HG03039 (cell line): ENCODE data around the gene CNPY1.

Source experiments
- ATAC-seq: cut with Tn5 transposase; IDR thresholded peaks from one replicate; pipeline ENCODE4 v1.9.1; 2021; ENCODE audit warnings: mild to moderate bottlenecking, moderate library complexity; ENCODE audit not compliant: unreplicated experiment

Gene CNPY1

DNA sequence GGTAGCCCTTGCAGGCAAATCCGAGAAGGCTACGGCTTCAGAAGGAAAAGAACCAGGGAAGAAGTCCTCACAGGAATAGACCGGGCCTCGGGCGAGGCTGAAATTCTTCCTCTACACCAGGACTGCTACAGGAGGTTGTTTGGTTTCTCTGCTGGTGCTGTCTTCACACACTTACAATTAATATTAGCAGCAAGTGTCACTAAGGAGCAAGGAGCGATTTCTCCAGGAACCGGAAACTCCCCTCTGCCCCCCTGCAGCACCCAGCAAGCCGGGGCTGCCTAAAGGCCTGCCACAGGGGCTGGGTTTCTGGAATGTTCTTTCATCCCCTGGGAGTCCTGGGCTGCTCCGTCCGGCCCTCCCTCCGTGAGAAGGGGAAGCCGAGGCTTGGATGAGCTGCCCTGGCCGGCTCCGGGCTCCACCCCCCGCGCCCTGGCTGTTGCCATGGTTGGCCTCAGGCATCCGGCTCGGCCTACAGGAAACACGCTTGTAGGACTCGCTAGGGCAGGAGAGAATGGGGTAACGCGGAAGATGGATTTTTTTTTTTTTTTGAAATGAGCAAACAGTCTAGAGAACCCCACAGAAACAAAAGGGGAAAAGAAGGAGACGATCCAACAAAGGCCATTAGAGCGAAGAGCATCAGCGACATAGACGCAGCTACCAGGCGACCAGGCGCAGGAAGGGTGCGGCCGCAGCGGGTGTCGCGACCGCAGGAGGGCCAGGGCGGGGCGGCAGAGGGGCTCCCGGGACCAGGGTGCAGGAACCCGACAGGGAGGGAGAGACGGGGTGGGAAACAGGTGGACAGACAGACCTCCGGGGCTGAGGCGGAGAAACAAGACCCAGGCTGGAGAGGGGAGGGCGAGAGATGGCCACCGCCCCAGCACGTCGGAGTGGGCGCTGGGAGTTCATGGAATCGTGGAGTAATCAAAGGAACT lies 55.4 kb downstream of the CNPY1 start:
- peak; percentile 72 for ATAC-seq

DNA sequence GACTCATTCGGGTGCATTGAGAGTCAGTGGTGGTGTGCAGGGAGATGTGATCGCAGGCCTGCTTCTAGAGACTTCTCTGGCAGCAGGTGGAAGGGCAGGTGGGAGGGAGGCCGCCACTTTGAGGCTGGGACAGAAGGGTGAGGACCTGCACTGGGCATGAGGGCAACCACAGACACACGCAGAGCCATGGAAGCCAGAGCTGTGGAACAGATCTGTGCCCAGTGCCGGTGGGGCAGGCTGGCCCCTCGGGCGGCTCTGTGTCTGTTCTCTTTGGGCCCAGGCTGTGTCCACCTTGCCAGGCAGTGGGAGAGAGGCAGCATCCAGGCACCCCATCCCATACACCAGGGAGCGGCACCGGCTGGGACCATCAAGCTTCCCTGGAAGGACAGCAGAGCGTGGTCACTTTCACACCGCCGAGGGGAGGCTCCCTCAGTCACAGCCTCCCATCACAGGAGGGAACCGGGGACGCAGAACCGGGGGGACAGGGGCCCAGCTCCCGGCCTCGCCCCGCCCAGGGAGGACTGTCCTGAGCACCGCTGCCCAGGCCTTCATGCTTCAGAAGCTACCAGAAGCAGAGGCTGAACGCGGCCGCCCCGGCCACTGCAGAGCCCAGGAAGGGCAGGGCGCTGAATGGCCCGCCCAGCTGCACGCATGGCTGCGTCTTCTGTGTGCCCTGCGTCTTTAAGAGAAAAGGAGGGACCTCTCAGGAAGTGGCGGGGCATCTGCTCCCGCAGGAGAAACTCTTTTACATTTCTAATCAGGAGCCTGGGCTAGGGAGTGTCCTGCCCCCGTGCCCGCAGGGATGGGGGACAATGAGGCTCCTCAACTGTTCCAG lies 56.3 kb downstream of the CNPY1 start:
- no peak for ATAC-seq

GRCh38 chr7:155489158-155489840 lies 57.1 kb downstream of the CNPY1 start:
- ATAC-seq = no peak

DNA sequence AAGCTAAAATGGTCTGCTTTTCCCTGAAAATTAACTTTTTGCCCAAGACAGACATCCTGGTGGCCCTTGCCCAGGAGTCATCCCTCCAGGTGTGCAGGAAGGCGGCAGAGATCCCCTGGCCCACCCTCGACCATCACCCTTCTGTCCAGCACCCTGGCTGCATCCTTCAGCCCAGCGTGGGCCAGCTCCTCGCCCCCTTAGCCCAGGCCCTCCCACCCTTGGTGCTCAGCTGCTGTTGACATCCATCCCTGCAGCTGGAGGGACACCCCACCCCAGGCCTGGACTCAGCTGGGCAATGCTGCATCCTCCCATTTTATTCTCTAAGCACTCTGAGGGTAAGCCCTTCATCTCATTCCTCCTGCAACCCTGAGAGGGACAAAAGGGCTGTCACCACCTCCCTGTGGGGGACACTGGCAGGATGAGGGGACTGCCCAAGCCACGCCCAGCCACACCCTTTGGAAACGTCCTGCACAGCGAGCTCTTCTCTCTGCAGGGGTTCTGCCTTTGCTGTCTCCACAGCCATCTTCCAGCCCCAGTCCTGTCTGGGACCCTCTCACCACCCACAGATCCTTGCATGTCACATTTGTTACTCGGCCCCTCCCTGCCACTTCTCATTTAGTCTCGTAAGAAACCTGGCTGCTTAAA lies 57.8 kb downstream of the CNPY1 start:
- no peak for ATAC-seq

DNA sequence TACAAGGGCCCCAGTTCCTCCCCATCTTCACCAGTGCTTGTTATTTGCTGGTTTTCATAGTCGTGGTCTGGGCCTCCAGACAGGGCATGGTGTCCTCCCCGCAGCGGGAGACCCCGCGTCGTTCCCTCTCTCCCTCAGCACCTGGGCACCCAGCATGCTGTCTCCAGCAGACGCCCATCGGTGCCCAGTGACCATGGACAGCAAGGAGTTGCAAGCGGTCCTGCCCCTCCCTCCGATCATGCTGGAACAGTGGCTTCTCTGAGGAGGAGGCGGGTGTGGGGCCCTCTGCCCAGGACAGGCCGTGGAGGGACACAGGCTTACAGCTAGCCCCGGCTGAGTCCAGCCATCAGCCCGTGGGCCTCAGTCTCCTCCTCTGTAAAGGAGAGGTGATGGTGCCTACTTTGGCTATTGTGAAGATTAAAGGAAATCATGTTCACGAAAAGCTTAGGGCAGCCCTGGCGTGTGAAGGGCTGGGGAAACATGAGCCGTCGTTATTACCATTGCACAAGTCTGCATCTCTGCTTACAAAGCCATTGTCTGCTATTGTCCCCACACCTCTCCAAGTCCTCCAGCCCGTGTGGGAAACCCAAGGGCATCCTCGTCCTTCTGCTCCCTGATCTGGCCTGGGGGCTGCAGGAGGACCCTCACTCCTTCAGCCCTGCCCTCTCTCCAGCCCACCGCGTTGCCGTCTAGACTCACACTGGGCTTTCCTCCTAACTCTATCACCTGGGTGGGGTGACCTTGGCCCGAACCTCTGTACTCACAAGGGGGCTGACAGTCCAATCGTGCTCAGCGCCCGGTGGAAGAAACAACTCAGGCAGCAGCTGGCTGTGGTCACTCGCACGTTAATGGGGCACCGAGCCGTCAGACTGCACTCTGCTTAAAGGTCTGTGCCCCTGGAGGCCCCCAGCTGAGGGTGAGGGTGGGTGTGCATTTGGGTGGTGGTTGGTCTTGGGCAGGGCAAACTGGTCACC lies 58.6 kb downstream of the CNPY1 start:
- no peak for ATAC-seq

- ATAC-seq = no peak
These were observed 59.4 kb downstream of the CNPY1 start for GRCh38 chr7:155486783-155487508.

- no peak for ATAC-seq
These were observed 61.6 kb downstream of the CNPY1 start for GRCh38 chr7:155484483-155485399.

- ATAC-seq = no peak
These were observed 62.5 kb downstream of the CNPY1 start for GRCh38 chr7:155483868-155484325.

- ATAC-seq = no peak
These were observed 63.1 kb downstream of the CNPY1 start for GRCh38 chr7:155483245-155483644.

- no peak for ATAC-seq
These were observed 63.7 kb downstream of the CNPY1 start for GRCh38 chr7:155482511-155483183.

- no peak for ATAC-seq
These were observed 64.6 kb downstream of the CNPY1 start for GRCh38 chr7:155481764-155482163.

DNA sequence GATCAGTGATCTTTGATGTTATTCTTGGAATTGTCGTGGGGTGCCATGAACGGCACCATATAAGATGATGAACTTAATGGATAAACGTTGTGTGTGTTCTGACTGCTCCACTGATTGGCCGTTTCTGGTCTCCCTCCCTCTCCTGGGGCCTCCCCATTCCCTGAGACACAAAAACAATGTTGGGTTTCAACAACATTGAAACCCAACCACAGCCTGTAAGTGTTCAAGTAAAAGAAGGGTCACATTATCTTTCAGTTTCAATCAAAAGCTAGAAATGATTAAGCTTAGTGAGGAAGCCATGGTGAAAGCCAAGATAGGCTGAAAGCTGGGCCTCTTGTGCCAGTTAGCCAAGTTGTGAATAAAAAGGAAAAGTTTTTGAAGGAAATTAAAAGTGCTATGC lies 68.9 kb downstream of the CNPY1 start:
- peak; percentile 77 for ATAC-seq

GRCh38 chr7:155471718-155472117 lies 74.6 kb downstream of the CNPY1 start:
- ATAC-seq = no peak

- ATAC-seq = no peak
These were observed 75.4 kb downstream of the CNPY1 start for GRCh38 chr7:155470686-155471638.

- no peak for ATAC-seq
These were observed 76.2 kb downstream of the CNPY1 start for GRCh38 chr7:155470186-155470487.
